Spleen (tissue), 7 donors: ENCODE data around the gene VPS52.

Experiments used
- POLR2A ChIP-seq, 3 donors: fragments of 450-650 bp; IDR thresholded peaks; one replicate each; pipeline ENCODE4 v1.5.1; 2017; ENCODE audit warnings: antibody characterized with exemption in 3 of 3, mild to moderate bottlenecking in 1 of 3
- POLR2AphosphoS5 ChIP-seq, 3 donors: sonication (generic); formaldehyde crosslinking; IDR thresholded peaks; one replicate each; pipeline ENCODE4 v1.5.1; 2017; ENCODE audit warnings: antibody characterized with exemption in 3 of 3
- TF ChIP-seq, protein P1 (sequence below), 11 experiments: fragments of 200-600 bp in 7 of 11; fragments of 450-650 bp in 4 of 11; sonication (generic) in 4 of 11; IDR thresholded peaks in 8 of 11; conservative IDR thresholded peaks in 3 of 11; 1 replicate in 7 of 11; 2 replicates in 4 of 11; pipeline versions ENCODE4 v1.4.0 to v1.8.0; 2016 to 2021; ENCODE audit warnings: antibody characterized with exemption in 11 of 11, inconsistent platforms in 4 of 11, mild to moderate bottlenecking in 1 of 11
- donor health status: DM: no; HTN: no; CAD: no; lungs with moderate emphysema.
- donor health status: DM: no; HTN: no; CAD: no.
- donor health status: DM: no; HTN: no; CAD: no.

DNA sequence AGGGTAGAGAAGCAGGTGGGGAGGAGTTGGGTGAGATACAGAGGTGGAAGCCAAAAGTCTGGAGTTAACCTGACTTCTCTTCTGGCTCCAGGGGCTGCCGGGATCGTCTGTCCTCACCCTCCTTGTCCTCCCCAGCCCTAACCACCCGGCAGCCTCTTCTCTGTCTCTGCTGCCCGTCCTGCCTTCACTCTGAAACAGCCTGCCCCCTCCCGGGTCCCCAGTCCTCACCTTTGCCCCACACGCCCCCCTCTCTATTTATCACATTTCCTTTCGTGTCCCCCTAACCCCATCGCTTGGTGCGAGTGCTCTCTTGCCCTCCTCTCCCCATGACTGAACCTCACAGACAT is 57.7 kb downstream of the VPS52 start:
- TF ChIP-seq, protein P1, sequence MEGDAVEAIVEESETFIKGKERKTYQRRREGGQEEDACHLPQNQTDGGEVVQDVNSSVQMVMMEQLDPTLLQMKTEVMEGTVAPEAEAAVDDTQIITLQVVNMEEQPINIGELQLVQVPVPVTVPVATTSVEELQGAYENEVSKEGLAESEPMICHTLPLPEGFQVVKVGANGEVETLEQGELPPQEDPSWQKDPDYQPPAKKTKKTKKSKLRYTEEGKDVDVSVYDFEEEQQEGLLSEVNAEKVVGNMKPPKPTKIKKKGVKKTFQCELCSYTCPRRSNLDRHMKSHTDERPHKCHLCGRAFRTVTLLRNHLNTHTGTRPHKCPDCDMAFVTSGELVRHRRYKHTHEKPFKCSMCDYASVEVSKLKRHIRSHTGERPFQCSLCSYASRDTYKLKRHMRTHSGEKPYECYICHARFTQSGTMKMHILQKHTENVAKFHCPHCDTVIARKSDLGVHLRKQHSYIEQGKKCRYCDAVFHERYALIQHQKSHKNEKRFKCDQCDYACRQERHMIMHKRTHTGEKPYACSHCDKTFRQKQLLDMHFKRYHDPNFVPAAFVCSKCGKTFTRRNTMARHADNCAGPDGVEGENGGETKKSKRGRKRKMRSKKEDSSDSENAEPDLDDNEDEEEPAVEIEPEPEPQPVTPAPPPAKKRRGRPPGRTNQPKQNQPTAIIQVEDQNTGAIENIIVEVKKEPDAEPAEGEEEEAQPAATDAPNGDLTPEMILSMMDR (IDR thresholded peaks at IDR 0.05 in 8 of 11, conservative IDR thresholded peaks at IDR 0.05 in 3 of 11) = no peak
- no peak for TF ChIP-seq POLR2A (IDR thresholded peaks at IDR 0.05)
- TF ChIP-seq POLR2AphosphoS5 (IDR thresholded peaks at IDR 0.05) = no peak
